Cardiac muscle cell (in vitro differentiated cells and primary cell): ENCODE results near the gene TTC9. TPM values are rescaled to one million over a fixed set of nuclear protein-coding genes. Genes with fewer than 3 reads are reported as not detected.

Experiments used
- DNase-seq, 2 donors: peaks; one replicate each; pipeline versions ENCODE4 v3.0.0 to v3.0.0-alpha.2; 2010 to 2017; ENCODE audit warnings: low read depth in 1 of 2, low spot score in 1 of 2
- H3K27ac ChIP-seq: fragments of 200-600 bp; sonication (generic); 2 replicates; pipeline ENCODE4 v1.5.1; 2016
- H3K27me3 ChIP-seq: fragments of 200-600 bp; sonication (generic); 2 replicates; pipeline ENCODE4 v1.6.0; 2016; ENCODE audit warnings: control low read depth
- H3K36me3 ChIP-seq: fragments of 200-600 bp; sonication (generic); 2 replicates; pipeline ENCODE4 v1.5.1; 2016; ENCODE audit warnings: control low read depth
- H3K4me1 ChIP-seq: fragments of 200-600 bp; sonication (generic); 2 replicates; pipeline ENCODE4 v1.8.1; 2017; ENCODE audit warnings: low read depth, mild to moderate bottlenecking, mixed run types
- H3K4me3 ChIP-seq: fragments of 200-600 bp; sonication (generic); 2 replicates; pipeline ENCODE4 v1.5.1; 2016; ENCODE audit warnings: mild to moderate bottlenecking
- H3K9me3 ChIP-seq: fragments of 200-600 bp; sonication (generic); 2 replicates; pipeline ENCODE4 v1.5.1; 2017; ENCODE audit warnings: low read depth, mild to moderate bottlenecking, control low read depth
- polyA plus RNA-seq: library from polyadenylated mRNA; unstranded; fragments of >200 nt; fragmentation: Nextera tagmentation; extraction: Ambion mirVana; gene quantifications from 2 replicates; pipeline ENCODE4 v1.2.1, GENCODE V29; 2016
- total RNA-seq: library from RNA; depleted of rRNA; stranded (reverse); fragments of >200 nt; gene quantifications from 2 replicates; pipeline ENCODE4 v1.2.3, GENCODE V29; 2016
- TF ChIP-seq, protein P1 (sequence below): IDR thresholded peaks from 2 replicates; pipeline ENCODE4 v1.5.1; 2012; ENCODE audit warnings: low read depth, mild to moderate bottlenecking, low read length

The TTC9 gene
- total and polyA plus RNA-seq, 2 experiments from 2014 or later: 1.3 TPM

DNA sequence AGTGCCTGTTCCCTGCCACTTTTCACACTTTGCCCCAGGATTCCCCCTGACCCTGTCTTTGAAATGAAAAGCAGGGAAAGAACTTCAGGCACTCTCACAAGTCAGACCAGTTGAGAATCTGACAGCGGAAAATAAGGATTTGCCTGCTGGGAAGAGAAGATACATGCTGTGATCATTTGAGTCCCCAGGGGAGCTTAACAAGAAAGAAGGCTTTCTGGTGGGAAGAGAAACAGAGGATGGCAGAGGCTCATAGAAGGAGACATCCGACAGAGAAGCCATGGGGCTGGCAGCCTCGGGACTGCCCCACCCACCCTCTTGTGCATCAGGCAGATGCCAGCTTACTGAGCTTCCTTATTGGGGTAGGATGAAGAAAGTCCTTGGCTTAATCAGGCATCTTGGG, 11.9 kb downstream of the TTC9 start:
- Histone ChIP-seq H3K36me3 (no peaks in the 10 kb centered on the region), H3K27me3 (no peaks in the 10 kb centered on the region), H3K4me1 (no peaks in the 10 kb centered on the region), H3K27ac (no peak overlapping the region), H3K4me3 (no peak overlapping the region), H3K9me3 (no peaks in the 10 kb centered on the region)
- no peak for DNase-seq
- TF ChIP-seq, protein P1, sequence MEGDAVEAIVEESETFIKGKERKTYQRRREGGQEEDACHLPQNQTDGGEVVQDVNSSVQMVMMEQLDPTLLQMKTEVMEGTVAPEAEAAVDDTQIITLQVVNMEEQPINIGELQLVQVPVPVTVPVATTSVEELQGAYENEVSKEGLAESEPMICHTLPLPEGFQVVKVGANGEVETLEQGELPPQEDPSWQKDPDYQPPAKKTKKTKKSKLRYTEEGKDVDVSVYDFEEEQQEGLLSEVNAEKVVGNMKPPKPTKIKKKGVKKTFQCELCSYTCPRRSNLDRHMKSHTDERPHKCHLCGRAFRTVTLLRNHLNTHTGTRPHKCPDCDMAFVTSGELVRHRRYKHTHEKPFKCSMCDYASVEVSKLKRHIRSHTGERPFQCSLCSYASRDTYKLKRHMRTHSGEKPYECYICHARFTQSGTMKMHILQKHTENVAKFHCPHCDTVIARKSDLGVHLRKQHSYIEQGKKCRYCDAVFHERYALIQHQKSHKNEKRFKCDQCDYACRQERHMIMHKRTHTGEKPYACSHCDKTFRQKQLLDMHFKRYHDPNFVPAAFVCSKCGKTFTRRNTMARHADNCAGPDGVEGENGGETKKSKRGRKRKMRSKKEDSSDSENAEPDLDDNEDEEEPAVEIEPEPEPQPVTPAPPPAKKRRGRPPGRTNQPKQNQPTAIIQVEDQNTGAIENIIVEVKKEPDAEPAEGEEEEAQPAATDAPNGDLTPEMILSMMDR: no peak

- H3K27me3 ChIP-seq: no peaks in the 10 kb centered on the region
- no peak for DNase-seq
- H3K4me3 ChIP-seq: no peak overlapping the region
- H3K9me3 ChIP-seq: no peaks in the 10 kb centered on the region
- TF ChIP-seq, protein P1: no peak
- H3K27ac ChIP-seq: no peak overlapping the region
- H3K4me1 ChIP-seq: no peaks in the 10 kb centered on the region
- H3K36me3 ChIP-seq: no peaks in the 10 kb centered on the region
These were observed 12.9 kb downstream of the TTC9 start for GRCh38 chr14:70654632-70655031.

GRCh38 chr14:70655110-70655826, 13.6 kb downstream of the TTC9 start:
- Histone ChIP-seq H3K4me1 (no peaks in the 10 kb centered on the region), H3K4me3 (no peak overlapping the region), H3K27me3 (no peaks in the 10 kb centered on the region), H3K27ac (no peak overlapping the region), H3K9me3 (no peaks in the 10 kb centered on the region), H3K36me3 (no peaks in the 10 kb centered on the region)
- TF ChIP-seq, protein P1: no peak
- no peak for DNase-seq

GRCh38 chr14:70658899-70659298, 17.2 kb downstream of the TTC9 start:
- no peak overlapping the region for H3K27ac ChIP-seq

DNA sequence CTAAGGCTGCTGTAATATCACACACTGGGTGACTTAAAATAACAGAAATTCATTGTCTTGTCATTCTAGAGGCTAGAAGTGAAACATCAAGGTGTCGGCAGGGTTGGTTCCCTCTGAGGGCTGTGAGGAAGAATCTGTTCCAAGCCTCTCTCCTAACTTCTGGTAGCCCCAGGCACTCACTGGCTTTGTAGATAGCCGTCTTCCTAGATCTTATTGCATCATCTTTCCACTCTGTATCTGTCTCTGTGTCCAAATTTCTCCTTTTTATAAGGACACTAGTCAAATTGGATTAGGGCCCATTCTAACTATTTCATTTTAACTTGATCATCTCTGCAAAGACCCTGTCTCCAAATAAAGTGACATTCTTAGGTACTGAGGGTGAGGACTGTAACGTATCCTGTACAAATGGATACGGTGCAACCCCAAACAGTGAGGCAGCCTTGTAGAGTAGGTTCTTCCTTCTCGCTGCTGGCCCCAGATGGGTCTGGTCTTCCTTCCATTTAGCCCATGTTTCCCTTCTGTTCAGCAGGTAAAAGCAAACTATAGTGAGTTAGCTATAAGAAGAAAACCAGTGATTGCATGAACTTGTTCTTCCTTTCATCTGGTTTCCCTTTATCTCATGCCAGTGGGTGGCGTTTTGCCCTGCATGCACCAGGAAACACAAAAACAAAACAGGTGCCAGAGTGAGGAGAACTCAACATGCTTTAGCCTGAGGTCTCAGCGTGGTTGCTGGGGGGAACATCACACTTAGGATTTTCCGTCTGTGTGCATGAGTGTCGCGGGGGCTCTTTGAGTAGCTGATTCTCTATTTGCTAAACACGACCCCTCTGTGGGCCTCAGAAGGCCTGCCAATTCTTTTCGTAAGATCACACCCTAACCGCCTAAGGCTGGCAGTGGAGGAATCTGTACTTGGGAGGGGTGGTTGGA, 19.5 kb downstream of the TTC9 start:
- DNase-seq: no peak

More at GRCh38 chr14:70658899-70659298, 17.2 kb downstream of the TTC9 start:
- no peak for DNase-seq
- no peaks in the 10 kb centered on the region for H3K9me3 ChIP-seq
- no peaks in the 10 kb centered on the region for H3K27me3 ChIP-seq
- no peaks in the 10 kb centered on the region for H3K36me3 ChIP-seq
- H3K4me1 ChIP-seq: no peaks in the 10 kb centered on the region
- TF ChIP-seq, protein P1: no peak
- no peak overlapping the region for H3K4me3 ChIP-seq

More for the DNA sequence above, 19.5 kb downstream of the TTC9 start:
- Histone ChIP-seq H3K4me3 (no peak overlapping the region), H3K4me1 (no peaks in the 10 kb centered on the region), H3K27ac (no peak overlapping the region), H3K9me3 (no peaks in the 10 kb centered on the region), H3K27me3 (no peaks in the 10 kb centered on the region), H3K36me3 (no peaks in the 10 kb centered on the region)
- TF ChIP-seq, protein P1: no peak
